Measurements from ENCODE around the gene RHO. TPM values are rescaled to one million over a fixed set of nuclear protein-coding genes. Genes with fewer than 3 reads are reported as not detected.
A peak's percentile ranks its signal among the peaks of the same experiment; 100 is the strongest.

The RHO gene
- total RNA-seq, 1 experiment from 2014 or later, result not detected

DNA sequence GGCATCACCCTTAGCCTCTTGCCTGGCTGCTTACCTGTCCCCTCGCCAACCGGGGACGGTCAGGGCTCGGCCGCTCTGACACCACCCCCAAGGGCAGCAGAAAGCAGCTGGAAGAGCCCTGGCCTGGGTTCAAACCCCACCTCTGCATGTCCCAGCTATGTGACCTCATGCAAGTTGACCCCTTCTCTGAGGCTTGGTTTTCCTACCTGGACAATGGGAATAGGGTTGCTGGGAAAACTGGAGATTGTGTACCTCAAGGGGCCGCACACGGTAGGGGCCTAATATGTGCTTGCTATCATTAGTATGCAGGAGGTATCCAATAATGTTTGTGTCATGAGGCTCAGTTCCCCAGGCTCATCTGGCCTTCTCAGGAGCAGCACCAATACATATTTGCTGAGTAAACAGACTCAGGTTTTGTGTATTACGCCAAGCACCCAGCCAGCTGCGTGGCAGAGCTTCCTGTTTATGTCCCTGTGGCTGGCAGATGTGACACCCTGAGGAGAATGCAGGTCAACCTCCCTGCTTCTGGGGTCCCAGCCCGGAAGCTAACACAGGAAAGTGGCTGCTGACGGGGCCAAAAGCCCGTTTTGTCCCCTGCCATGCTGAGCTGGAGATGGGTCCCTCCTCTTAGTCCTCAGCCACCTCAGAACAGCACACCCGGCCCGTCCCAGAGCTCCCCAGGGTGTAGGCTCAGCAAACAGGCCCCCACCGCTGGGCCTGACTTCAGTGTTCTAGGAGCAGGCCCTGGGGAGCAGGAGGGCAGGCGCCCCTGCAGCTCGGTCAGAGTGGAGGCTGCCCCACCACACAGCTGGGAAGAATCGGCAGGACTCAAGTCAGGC lies 48.3 kb downstream of the RHO start:
- TF ChIP-seq, protein P1, sequence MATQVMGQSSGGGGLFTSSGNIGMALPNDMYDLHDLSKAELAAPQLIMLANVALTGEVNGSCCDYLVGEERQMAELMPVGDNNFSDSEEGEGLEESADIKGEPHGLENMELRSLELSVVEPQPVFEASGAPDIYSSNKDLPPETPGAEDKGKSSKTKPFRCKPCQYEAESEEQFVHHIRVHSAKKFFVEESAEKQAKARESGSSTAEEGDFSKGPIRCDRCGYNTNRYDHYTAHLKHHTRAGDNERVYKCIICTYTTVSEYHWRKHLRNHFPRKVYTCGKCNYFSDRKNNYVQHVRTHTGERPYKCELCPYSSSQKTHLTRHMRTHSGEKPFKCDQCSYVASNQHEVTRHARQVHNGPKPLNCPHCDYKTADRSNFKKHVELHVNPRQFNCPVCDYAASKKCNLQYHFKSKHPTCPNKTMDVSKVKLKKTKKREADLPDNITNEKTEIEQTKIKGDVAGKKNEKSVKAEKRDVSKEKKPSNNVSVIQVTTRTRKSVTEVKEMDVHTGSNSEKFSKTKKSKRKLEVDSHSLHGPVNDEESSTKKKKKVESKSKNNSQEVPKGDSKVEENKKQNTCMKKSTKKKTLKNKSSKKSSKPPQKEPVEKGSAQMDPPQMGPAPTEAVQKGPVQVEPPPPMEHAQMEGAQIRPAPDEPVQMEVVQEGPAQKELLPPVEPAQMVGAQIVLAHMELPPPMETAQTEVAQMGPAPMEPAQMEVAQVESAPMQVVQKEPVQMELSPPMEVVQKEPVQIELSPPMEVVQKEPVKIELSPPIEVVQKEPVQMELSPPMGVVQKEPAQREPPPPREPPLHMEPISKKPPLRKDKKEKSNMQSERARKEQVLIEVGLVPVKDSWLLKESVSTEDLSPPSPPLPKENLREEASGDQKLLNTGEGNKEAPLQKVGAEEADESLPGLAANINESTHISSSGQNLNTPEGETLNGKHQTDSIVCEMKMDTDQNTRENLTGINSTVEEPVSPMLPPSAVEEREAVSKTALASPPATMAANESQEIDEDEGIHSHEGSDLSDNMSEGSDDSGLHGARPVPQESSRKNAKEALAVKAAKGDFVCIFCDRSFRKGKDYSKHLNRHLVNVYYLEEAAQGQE (IDR thresholded peaks at IDR 0.05; ENCODE audit: insufficient read depth in 1 of 2, low read depth in 2 of 2, low read length in 1 of 2), result no peak
- no peak for TF ChIP-seq TCF7L2 (IDR thresholded peaks at IDR 0.05; ENCODE audit: low read depth, low read length)
- TF ChIP-seq CTCF (IDR thresholded peaks at IDR 0.05), result no peak
- no peak for TF ChIP-seq SIN3A (IDR thresholded peaks at IDR 0.05; ENCODE audit: borderline replicate concordance, insufficient read depth, low read depth, low read length)
- TF ChIP-seq POLR2AphosphoS5 (IDR thresholded peaks at IDR 0.05; ENCODE audit: low read depth, low read length), result no peak
- Histone ChIP-seq H3K9me3 (ENCODE audit: control insufficient read depth, insufficient read depth, low read depth, low read length) (no peaks in the 10 kb centered on the region), H3K4me1 (ENCODE audit: control insufficient read depth, insufficient read depth, low read length) (peaks cover 21% of the 10 kb centered on the region), H3K27me3 (ENCODE audit: control insufficient read depth, insufficient read depth, low read length) (no peaks in the 10 kb centered on the region), H3K36me3 (ENCODE audit: control insufficient read depth, insufficient read depth, low read length) (peaks cover 3% of the 10 kb centered on the region; the same call in 1 of the 2 replicates), H3K27ac (ENCODE audit: low read length) (peak overlapping the region; percentile 39), H3K4me3 (ENCODE audit: low read depth in 2 of 2, low read length in 2 of 2) (no peak overlapping the region)
- in situ Hi-C loops (cut with HindIII; ENCODE audit: low pct_unique_long_range_greater_than_20kb, low sequenced_read_pairs), result no loop called here
- no peak for ATAC-seq
- DNase-seq (ENCODE audit: low read depth, low spot score), result no peak
- ChIA-PET POLR2A (interaction anchor here (0.6 kb wide), 2 partner anchors 14 to 45 kb away, joined by 4 read pairs; no protein-coding TSS in a partner anchor), CTCF (interaction anchor here (0.6 to 1.1 kb wide), 2 partner anchors 87 to 655 kb away, joined by 4 to 5 read pairs; no protein-coding TSS in a partner anchor)
- intact Hi-C loops (cut with micrococcal nuclease; ENCODE audit: unreplicated experiment), result no loop called here
- BruUV-seq (replicated peaks), result no TSS peak

GRCh38 chr3:129577366-129577765 lies 48.9 kb downstream of the RHO start:
- intact Hi-C loops (cut with micrococcal nuclease; ENCODE audit: unreplicated experiment), result no loop called here
- no peak for DNase-seq (ENCODE audit: low read depth, low spot score)
- TF ChIP-seq POLR2AphosphoS5 (IDR thresholded peaks at IDR 0.05; ENCODE audit: low read depth, low read length) (no peak), CTCF (IDR thresholded peaks at IDR 0.05) (no peak), SIN3A (IDR thresholded peaks at IDR 0.05; ENCODE audit: borderline replicate concordance, insufficient read depth, low read depth, low read length) (no peak)
- TF ChIP-seq, protein P1 (IDR thresholded peaks at IDR 0.05; ENCODE audit: insufficient read depth in 1 of 2, low read depth in 2 of 2, low read length in 1 of 2), result no peak
- ChIA-PET POLR2A (interaction anchor here (0.6 kb wide), 2 partner anchors 15 to 45 kb away, joined by 4 read pairs; no protein-coding TSS in a partner anchor), CTCF (interaction anchor here (0.6 to 1.1 kb wide), 2 partner anchors 87 to 656 kb away, joined by 4 to 5 read pairs; no protein-coding TSS in a partner anchor)
- Histone ChIP-seq H3K36me3 (ENCODE audit: control insufficient read depth, insufficient read depth, low read length) (peaks cover 5% of the 10 kb centered on the region; the same call in 1 of the 2 replicates), H3K4me3 (ENCODE audit: low read depth in 2 of 2, low read length in 2 of 2) (no peak overlapping the region), H3K27ac (ENCODE audit: low read length) (no peak overlapping the region), H3K9me3 (ENCODE audit: control insufficient read depth, insufficient read depth, low read depth, low read length) (no peaks in the 10 kb centered on the region), H3K27me3 (ENCODE audit: control insufficient read depth, insufficient read depth, low read length) (no peaks in the 10 kb centered on the region), H3K4me1 (ENCODE audit: control insufficient read depth, insufficient read depth, low read length) (peaks cover 21% of the 10 kb centered on the region)
- no TSS peak for BruUV-seq (replicated peaks)
- in situ Hi-C loops (cut with HindIII; ENCODE audit: low pct_unique_long_range_greater_than_20kb, low sequenced_read_pairs), result no loop called here
- no peak for ATAC-seq

Data from Panc1 (cell line).